GM12874 (cell line): ENCODE results near the gene TNRC6B.

ENCODE experiments used
- TF ChIP-seq, protein P1 (sequence below): IDR thresholded peaks from 2 replicates; pipeline ENCODE4 v1.5.1; 2011; ENCODE audit warnings: low read depth, mild to moderate bottlenecking, control low read depth, low read length, moderate library complexity; ENCODE audit not compliant: insufficient read depth

Gene TNRC6B

DNA sequence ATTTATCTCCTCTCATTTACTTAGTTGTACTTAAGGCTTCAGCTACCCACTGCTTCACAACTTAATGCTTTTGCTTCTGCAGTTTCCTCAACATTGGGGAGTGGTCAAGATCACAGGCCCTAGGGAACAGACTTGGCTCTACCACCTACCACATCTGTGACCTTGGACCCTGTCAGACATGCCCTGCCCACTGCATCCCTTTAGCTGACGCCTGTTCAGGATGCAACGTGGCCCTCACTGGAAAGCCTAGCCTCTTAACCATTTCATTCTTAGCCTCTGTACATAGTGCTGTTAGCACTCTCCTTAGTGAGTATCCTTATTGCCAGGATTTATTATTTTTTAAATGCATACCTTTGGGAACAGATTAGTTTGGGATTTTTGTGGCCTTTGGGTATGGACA lies 34.4 kb downstream of the TNRC6B start:
- TF ChIP-seq, protein P1, sequence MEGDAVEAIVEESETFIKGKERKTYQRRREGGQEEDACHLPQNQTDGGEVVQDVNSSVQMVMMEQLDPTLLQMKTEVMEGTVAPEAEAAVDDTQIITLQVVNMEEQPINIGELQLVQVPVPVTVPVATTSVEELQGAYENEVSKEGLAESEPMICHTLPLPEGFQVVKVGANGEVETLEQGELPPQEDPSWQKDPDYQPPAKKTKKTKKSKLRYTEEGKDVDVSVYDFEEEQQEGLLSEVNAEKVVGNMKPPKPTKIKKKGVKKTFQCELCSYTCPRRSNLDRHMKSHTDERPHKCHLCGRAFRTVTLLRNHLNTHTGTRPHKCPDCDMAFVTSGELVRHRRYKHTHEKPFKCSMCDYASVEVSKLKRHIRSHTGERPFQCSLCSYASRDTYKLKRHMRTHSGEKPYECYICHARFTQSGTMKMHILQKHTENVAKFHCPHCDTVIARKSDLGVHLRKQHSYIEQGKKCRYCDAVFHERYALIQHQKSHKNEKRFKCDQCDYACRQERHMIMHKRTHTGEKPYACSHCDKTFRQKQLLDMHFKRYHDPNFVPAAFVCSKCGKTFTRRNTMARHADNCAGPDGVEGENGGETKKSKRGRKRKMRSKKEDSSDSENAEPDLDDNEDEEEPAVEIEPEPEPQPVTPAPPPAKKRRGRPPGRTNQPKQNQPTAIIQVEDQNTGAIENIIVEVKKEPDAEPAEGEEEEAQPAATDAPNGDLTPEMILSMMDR, result no peak

DNA sequence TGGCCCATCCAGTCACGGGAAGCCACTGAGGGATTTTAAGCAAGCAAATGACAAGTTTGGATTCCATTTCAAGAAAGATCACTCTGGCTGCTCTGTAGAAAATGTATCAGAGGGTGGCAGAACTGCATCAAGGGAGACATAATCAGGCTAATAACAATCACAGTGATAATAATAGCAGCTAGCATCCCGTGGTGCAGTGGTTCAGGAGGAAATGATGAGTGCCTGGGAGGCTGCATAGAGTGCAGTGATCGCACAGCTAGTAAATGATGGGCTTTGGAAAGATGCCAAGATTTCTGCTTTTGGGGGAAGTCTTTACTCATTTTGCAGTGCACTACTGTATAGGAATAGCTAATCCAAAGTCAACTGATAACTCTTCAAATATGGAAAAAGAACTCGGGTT lies 35.8 kb downstream of the TNRC6B start:
- TF ChIP-seq, protein P1, result no peak

DNA sequence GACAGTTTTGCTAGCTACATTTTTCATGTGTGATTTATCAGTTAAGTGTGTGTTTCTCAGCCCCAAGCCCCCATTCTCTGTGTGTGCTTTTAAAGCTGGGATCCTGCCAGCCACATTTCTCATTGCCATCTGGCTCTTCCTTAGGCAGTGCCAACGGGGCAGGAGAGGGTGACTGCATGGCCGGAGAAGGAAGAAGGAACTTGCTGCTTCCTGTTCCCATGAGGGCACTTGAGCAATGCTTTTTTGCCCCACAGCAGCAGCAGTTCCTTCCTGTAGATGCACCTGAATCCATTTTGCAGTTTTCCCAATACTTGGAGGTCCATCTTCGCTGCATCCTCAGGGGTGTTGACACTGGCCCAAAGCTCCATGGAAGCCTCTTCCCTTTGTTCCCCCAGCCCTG lies 37.5 kb downstream of the TNRC6B start:
- TF ChIP-seq, protein P1, result no peak

DNA sequence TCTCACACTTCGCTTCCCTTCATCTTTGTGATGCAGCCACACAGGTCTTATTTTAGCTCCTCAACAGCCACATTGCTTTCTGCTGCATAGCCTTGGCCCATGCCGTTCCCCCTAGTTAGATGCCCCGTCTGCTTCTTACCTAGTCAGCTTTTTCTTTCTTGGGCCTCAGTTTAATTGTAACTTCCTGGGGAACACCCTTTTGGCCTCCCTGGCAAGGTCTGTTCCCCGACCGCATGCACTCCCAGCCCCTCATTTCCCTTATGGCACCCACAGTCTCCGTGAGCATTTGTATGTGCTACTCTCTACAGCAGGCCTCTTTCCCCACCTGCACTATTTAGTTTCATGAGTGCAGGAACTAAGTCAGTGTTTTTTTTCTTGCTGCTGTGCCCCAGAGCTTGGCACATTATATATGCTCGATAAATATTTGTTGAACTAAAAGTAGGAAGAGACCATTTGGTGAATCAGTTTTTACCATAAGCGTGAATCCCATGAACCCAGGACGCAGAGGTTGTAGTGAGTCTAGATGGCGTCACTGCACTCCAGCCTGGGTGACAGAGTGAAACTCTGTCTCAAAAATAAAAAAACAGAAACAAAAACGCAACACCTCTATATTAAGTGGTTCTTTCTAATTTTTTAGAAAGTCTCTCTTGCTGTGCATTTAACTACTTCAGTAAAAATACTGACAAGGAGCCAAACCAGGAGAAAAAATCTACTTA lies 38.5 kb downstream of the TNRC6B start:
- TF ChIP-seq, protein P1, result no peak

DNA sequence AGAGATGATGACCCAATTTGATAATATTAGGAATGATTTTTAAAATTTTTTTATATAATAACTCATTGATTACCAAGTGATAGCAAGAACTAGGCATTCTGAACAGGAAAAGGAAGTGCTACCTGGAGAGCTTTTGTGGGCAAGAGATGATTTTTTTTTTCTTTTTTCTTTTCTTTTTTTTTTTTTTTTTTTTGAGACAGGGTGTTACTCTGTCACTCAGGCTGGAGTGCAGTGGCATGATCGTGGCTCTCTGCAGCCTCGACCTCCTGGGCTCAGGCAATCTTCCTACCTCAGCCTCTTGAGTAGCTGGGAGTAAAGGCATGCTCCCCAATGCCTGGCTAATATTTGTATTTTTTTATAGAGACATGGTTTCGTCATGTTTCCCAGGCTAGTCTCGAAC lies 40.4 kb downstream of the TNRC6B start:
- TF ChIP-seq, protein P1, result no peak

DNA sequence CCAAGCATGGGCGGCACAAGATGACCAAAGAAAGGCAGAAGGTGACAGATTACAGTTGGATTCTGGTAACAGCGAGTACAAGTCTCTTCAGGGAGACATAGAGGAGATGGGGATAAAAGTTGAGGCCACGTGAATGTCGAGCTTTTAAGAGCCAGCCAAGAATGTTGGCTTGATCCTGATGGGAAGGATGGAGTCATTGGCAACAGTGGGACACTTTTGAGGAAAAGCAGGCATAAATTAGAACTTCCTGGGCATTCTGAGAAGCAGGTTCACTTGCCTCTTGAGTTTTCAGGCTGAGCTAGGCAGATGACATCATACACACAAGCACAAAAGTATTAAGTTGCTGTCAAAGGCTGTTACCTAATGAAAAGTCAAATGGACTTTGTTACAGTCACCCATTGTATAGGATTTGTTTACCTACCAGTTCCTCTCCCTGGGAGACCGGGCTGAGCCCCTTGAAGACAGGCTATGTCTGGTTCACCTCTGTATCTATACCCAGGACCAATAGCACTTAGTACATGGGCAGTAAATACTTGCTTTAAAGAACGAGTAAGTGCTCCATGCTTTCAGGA lies 41.1 kb downstream of the TNRC6B start:
- TF ChIP-seq, protein P1, result no peak

DNA sequence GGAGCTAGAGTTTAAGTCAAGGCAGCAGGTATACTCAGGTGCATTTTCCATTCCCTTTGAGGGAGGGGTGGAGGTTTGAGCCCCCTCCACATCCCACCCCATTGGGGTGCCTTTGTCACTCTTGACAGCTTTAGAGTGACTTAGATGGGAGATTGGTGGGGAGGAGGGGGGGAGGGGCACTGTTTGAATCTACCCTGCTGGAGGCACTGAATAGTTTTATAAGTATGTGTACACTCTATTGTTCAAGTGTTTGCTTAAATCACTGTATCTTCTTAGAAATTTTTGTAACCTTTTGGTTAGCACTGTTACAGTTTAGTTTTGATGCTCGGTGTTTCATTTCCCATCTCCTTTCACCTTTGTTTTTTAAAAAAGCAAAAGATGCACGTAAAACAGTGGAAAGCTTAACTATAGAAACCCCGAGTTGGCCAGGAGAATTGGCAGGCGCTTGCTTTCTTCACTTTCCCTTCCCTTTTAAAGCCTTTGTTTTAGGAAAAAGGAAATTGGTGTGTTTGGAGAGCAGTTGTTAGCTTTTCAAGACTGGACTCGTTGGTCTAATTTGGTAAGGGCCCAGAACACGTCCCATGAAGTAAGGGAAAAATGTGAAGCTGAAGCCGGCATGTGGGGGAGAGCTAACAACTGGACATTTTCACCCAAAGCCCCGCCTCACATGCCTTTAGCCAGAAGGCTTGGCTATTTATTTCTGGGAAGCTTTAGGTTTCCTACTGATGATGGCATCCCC lies 42.8 kb downstream of the TNRC6B start:
- TF ChIP-seq, protein P1, result no peak
